GM23338 (cell line): ENCODE data around the gene ZNF805. TPM values are rescaled to one million over a fixed set of nuclear protein-coding genes. Genes with fewer than 3 reads are reported as not detected.

Source experiments
- ATAC-seq: fragments of 200-7000 bp; cut with Tn5 transposase; 3 replicates; pipeline ENCODE4 v1.9.1; 2020
- DNase-seq: peaks from one replicate; pipeline ENCODE4 v3.0.0-alpha.2; 2015; ENCODE audit warnings: low spot score
- H2AFZ ChIP-seq: fragments of 200-600 bp; sonication (generic); 2 replicates; pipeline ENCODE4 v1.8.0; 2016; ENCODE audit warnings: antibody characterized with exemption, mild to moderate bottlenecking, moderate library complexity
- H3F3A ChIP-seq: fragments of 200-600 bp; sonication (generic); replicated peaks from 2 replicates; pipeline ENCODE4 v1.8.0; 2017; ENCODE audit warnings: antibody characterized with exemption, mixed run types, low read depth
- H3K27ac ChIP-seq: fragments of 200-600 bp; sonication (generic); 2 replicates; pipeline ENCODE4 v1.6.1; 2016; ENCODE audit warnings: low read depth
- H3K27me3 ChIP-seq: fragments of 200-600 bp; sonication (generic); 2 replicates; pipeline ENCODE4 v1.8.0; 2016; ENCODE audit warnings: mild to moderate bottlenecking, mixed run types, moderate library complexity; ENCODE audit not compliant: insufficient read depth
- H3K36me3 ChIP-seq: fragments of 200-600 bp; sonication (generic); 2 replicates; pipeline ENCODE4 v1.8.0; 2016; ENCODE audit warnings: mild to moderate bottlenecking; ENCODE audit not compliant: insufficient read depth
- H3K4me1 ChIP-seq: fragments of 200-600 bp; sonication (generic); 2 replicates; pipeline ENCODE4 v1.8.0; 2016; ENCODE audit warnings: mild to moderate bottlenecking, moderate library complexity; ENCODE audit not compliant: insufficient read depth
- H3K4me2 ChIP-seq: fragments of 200-600 bp; sonication (generic); 2 replicates; pipeline ENCODE4 v1.7.1; 2017; ENCODE audit warnings: mixed run types
- H3K4me3 ChIP-seq: fragments of 200-600 bp; sonication (generic); 2 replicates; pipeline ENCODE4 v1.6.1; 2016; ENCODE audit warnings: mixed run types
- H3K79me2 ChIP-seq: fragments of 200-600 bp; sonication (generic); replicated peaks from 2 replicates; pipeline ENCODE4 v1.8.0; 2017; ENCODE audit warnings: mild to moderate bottlenecking; ENCODE audit not compliant: insufficient read depth
- H3K9me2 ChIP-seq: fragments of 200-600 bp; sonication (generic); 2 replicates; pipeline ENCODE4 v1.8.0; 2017; ENCODE audit not compliant: insufficient read depth
- H4K20me1 ChIP-seq: fragments of 200-600 bp; sonication (generic); replicated peaks from 2 replicates; pipeline ENCODE4 v1.8.0; 2017; ENCODE audit warnings: mild to moderate bottlenecking; ENCODE audit not compliant: insufficient read depth
- H3K27ac Mint-ChIP-seq: 2 replicates; pipeline ENCODE4 v1.8.0; 2020; ENCODE audit warnings: inconsistent platforms, mild to moderate bottlenecking, moderate library complexity, mixed read lengths
- H3K27me3 Mint-ChIP-seq: 3 replicates; pipeline ENCODE4 v1.8.0; 2022; ENCODE audit warnings: low read depth, mild to moderate bottlenecking, moderate library complexity, mixed read lengths, inconsistent platforms; ENCODE audit not compliant: insufficient read depth, poor library complexity
- H3K36me3 Mint-ChIP-seq: 3 replicates; pipeline ENCODE4 v1.8.0; 2021; ENCODE audit warnings: low read depth, mild to moderate bottlenecking, inconsistent platforms, moderate library complexity, mixed read lengths
- H3K4me1 Mint-ChIP-seq: 3 replicates; pipeline ENCODE4 v1.8.0; 2020; ENCODE audit warnings: mild to moderate bottlenecking, inconsistent platforms, mixed read lengths
- H3K4me3 Mint-ChIP-seq: 3 replicates; pipeline ENCODE4 v1.8.0; 2021; ENCODE audit warnings: moderate library complexity, mild to moderate bottlenecking, inconsistent platforms, mixed read lengths
- H3K9me3 Mint-ChIP-seq: 3 replicates; pipeline ENCODE4 v1.8.0; 2020; ENCODE audit warnings: moderate library complexity, mild to moderate bottlenecking, inconsistent platforms, mixed read lengths
- EZH2 ChIP-seq: fragments of 200-600 bp; sonication (generic); IDR thresholded peaks from one replicate; pipeline ENCODE4 v1.8.0; 2017; ENCODE audit warnings: antibody characterized with exemption, mild to moderate bottlenecking, low read depth; ENCODE audit not compliant: unreplicated experiment
- JUNB ChIP-seq: IDR thresholded peaks from one replicate; pipeline ENCODE4 v1.6.1; 2016; ENCODE audit warnings: antibody characterized with exemption; ENCODE audit not compliant: unreplicated experiment
- POLR2AphosphoS5 ChIP-seq: IDR thresholded peaks from 2 replicates; pipeline ENCODE4 v1.6.1; 2016; ENCODE audit warnings: antibody characterized with exemption, low read depth
- STAT1 ChIP-seq: IDR thresholded peaks from one replicate; pipeline ENCODE4 v1.6.1; 2016; ENCODE audit warnings: antibody characterized with exemption; ENCODE audit not compliant: unreplicated experiment
- polyA plus RNA-seq: library from polyadenylated mRNA; unstranded; fragments of >200 nt; fragmentation: Nextera tagmentation; extraction: Ambion mirVana; gene quantifications from 2 replicates; pipeline ENCODE4 v1.2.1, GENCODE V29; 2016
- total RNA-seq: library from RNA; depleted of rRNA; stranded (reverse); fragments of >200 nt; shearing (Covaris generic); gene quantifications from 2 replicates; pipeline ENCODE4 v1.2.3, GENCODE V29; 2014
- TF ChIP-seq, protein P1 (sequence below), 2 experiments: fragments of 200-600 bp in 1 of 2; sonication (generic) in 1 of 2; conservative IDR thresholded peaks; 2 replicates each; pipeline versions ENCODE4 v1.5.1 to v1.6.1; 2016 to 2017; ENCODE audit warnings: antibody characterized with exemption in 2 of 2, low read depth in 2 of 2, mild to moderate bottlenecking in 2 of 2, moderate library complexity in 1 of 2
- TF ChIP-seq, protein P2 (sequence below): IDR thresholded peaks from one replicate; pipeline ENCODE4 v1.6.1; 2018; ENCODE audit warnings: antibody characterized with exemption; ENCODE audit not compliant: unreplicated experiment
- TF ChIP-seq, protein P3 (sequence below): IDR thresholded peaks from 2 replicates; pipeline ENCODE4 v1.6.1; 2016; ENCODE audit warnings: antibody characterized with exemption
- TF ChIP-seq, protein P4 (sequence below): fragments of 250-450 bp; sonication (Bioruptor Pico); IDR thresholded peaks from 2 replicates; pipeline ENCODE4 v1.5.0; 2020; ENCODE audit warnings: mild to moderate bottlenecking, moderate library complexity

ZNF805 gene
- total and polyA plus RNA-seq, 2 experiments from 2014 or later = 1.7 to 19.0 TPM

DNA sequence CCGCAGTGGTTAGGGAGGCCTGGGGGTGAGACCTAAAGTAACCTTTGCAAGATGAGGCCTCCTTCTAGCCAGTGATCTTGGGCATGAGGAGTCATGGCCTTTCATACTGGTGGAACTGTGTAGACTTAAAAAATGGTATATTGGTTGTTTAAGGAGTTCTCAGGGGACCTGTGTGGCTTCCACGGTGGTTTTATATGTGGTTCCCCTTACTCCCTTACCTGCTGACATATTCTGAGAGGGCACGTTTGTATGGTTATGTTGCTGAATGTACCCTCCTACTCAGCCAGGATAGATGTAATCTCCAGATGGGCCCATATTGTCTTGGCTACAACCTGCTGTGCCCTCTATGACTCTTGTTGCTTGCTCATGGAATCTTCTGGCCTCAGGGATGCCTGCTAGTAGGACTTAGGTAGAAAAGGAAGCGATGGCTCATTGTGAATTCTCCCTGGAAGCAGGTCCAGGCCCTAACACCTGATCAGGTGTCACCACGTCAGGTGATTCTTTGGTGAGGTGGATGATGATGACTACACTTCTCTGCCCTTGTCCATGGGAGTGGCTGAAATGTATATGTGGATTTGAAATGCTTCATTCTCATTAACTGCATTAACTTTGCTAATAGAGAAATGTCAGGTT lies 41.7 kb downstream of the ZNF805 start:
- ATAC-seq (no peak), DNase-seq (no peak)
- peak overlapping the region; percentile 68 for H3K4me3 ChIP-seq
- H3K79me2 ChIP-seq = peaks cover 67% of the 10 kb centered on the region
- Mint-ChIP-seq H3K4me3 (no peak overlapping the region; the same call in 2 of the 3 replicates), H3K27me3 (peaks cover 9% of the 10 kb centered on the region), H3K36me3 (peaks cover 57% of the 10 kb centered on the region), H3K27ac (no peak overlapping the region), H3K9me3 (no peaks in the 10 kb centered on the region; the same call in 2 of the 3 replicates), H3K4me1 (peaks cover 11% of the 10 kb centered on the region)
- no peak for TF ChIP-seq EZH2
- no peak overlapping the region for H3K27ac ChIP-seq
- no peaks in the 10 kb centered on the region for H3K9me2 ChIP-seq
- H3K36me3 ChIP-seq = peaks cover 24% of the 10 kb centered on the region
- H2AFZ ChIP-seq = no peak overlapping the region
- H3F3A ChIP-seq = no peaks in the 10 kb centered on the region
- H4K20me1 ChIP-seq = peaks cover 38% of the 10 kb centered on the region
- no peaks in the 10 kb centered on the region for H3K27me3 ChIP-seq
- H3K4me2 ChIP-seq = peak overlapping the region; percentile 100
- peaks cover 13% of the 10 kb centered on the region for H3K4me1 ChIP-seq

DNA sequence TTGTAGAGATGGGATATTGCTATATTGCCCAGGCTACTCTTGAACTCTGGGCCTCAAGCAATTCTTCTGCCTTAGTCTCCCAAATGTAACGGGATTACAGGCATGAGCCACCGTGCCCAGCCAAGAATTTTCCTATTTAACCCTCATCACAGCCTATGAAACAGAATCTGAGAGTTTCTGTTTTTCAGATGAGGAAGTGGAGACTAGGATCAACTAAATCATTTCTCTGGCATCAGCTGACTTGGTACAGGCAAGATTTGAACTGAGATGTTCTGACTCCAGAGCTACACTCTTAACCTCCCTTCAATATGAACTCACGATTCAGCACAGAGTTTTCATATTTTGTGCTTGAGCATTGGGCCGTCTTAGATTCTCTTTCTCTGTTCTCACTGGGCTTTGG lies 47.9 kb downstream of the ZNF805 start:
- Histone ChIP-seq H3K4me2 (no peak overlapping the region), H3F3A (no peaks in the 10 kb centered on the region; the same call in 1 of the 2 replicates), H3K36me3 (peaks cover 77% of the 10 kb centered on the region), H3K9me2 (no peaks in the 10 kb centered on the region), H2AFZ (no peak overlapping the region), H3K27me3 (no peaks in the 10 kb centered on the region), H4K20me1 (peaks cover 52% of the 10 kb centered on the region), H3K4me1 (no peaks in the 10 kb centered on the region), H3K27ac (no peak overlapping the region), H3K79me2 (peaks cover 94% of the 10 kb centered on the region), H3K4me3 (no peak overlapping the region)
- ATAC-seq (no peak), DNase-seq (no peak)
- no peaks in the 10 kb centered on the region for H3K4me1 Mint-ChIP-seq
- no peak overlapping the region for H3K27ac Mint-ChIP-seq
- no peak overlapping the region for H3K4me3 Mint-ChIP-seq
- H3K9me3 Mint-ChIP-seq = no peaks in the 10 kb centered on the region
- peaks cover 88% of the 10 kb centered on the region for H3K36me3 Mint-ChIP-seq
- no peaks in the 10 kb centered on the region for H3K27me3 Mint-ChIP-seq
- TF ChIP-seq STAT1 (no peak), POLR2AphosphoS5 (no peak), EZH2 (no peak), JUNB (no peak)
- TF ChIP-seq, protein P1, sequence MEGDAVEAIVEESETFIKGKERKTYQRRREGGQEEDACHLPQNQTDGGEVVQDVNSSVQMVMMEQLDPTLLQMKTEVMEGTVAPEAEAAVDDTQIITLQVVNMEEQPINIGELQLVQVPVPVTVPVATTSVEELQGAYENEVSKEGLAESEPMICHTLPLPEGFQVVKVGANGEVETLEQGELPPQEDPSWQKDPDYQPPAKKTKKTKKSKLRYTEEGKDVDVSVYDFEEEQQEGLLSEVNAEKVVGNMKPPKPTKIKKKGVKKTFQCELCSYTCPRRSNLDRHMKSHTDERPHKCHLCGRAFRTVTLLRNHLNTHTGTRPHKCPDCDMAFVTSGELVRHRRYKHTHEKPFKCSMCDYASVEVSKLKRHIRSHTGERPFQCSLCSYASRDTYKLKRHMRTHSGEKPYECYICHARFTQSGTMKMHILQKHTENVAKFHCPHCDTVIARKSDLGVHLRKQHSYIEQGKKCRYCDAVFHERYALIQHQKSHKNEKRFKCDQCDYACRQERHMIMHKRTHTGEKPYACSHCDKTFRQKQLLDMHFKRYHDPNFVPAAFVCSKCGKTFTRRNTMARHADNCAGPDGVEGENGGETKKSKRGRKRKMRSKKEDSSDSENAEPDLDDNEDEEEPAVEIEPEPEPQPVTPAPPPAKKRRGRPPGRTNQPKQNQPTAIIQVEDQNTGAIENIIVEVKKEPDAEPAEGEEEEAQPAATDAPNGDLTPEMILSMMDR (conservative IDR thresholded peaks at IDR 0.05; ENCODE audit: low read depth in 2 of 2) = no peak
- TF ChIP-seq, protein P2, sequence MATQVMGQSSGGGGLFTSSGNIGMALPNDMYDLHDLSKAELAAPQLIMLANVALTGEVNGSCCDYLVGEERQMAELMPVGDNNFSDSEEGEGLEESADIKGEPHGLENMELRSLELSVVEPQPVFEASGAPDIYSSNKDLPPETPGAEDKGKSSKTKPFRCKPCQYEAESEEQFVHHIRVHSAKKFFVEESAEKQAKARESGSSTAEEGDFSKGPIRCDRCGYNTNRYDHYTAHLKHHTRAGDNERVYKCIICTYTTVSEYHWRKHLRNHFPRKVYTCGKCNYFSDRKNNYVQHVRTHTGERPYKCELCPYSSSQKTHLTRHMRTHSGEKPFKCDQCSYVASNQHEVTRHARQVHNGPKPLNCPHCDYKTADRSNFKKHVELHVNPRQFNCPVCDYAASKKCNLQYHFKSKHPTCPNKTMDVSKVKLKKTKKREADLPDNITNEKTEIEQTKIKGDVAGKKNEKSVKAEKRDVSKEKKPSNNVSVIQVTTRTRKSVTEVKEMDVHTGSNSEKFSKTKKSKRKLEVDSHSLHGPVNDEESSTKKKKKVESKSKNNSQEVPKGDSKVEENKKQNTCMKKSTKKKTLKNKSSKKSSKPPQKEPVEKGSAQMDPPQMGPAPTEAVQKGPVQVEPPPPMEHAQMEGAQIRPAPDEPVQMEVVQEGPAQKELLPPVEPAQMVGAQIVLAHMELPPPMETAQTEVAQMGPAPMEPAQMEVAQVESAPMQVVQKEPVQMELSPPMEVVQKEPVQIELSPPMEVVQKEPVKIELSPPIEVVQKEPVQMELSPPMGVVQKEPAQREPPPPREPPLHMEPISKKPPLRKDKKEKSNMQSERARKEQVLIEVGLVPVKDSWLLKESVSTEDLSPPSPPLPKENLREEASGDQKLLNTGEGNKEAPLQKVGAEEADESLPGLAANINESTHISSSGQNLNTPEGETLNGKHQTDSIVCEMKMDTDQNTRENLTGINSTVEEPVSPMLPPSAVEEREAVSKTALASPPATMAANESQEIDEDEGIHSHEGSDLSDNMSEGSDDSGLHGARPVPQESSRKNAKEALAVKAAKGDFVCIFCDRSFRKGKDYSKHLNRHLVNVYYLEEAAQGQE = no peak
- TF ChIP-seq, protein P3, sequence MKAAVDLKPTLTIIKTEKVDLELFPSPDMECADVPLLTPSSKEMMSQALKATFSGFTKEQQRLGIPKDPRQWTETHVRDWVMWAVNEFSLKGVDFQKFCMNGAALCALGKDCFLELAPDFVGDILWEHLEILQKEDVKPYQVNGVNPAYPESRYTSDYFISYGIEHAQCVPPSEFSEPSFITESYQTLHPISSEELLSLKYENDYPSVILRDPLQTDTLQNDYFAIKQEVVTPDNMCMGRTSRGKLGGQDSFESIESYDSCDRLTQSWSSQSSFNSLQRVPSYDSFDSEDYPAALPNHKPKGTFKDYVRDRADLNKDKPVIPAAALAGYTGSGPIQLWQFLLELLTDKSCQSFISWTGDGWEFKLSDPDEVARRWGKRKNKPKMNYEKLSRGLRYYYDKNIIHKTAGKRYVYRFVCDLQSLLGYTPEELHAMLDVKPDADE = no peak
- TF ChIP-seq, protein P4, sequence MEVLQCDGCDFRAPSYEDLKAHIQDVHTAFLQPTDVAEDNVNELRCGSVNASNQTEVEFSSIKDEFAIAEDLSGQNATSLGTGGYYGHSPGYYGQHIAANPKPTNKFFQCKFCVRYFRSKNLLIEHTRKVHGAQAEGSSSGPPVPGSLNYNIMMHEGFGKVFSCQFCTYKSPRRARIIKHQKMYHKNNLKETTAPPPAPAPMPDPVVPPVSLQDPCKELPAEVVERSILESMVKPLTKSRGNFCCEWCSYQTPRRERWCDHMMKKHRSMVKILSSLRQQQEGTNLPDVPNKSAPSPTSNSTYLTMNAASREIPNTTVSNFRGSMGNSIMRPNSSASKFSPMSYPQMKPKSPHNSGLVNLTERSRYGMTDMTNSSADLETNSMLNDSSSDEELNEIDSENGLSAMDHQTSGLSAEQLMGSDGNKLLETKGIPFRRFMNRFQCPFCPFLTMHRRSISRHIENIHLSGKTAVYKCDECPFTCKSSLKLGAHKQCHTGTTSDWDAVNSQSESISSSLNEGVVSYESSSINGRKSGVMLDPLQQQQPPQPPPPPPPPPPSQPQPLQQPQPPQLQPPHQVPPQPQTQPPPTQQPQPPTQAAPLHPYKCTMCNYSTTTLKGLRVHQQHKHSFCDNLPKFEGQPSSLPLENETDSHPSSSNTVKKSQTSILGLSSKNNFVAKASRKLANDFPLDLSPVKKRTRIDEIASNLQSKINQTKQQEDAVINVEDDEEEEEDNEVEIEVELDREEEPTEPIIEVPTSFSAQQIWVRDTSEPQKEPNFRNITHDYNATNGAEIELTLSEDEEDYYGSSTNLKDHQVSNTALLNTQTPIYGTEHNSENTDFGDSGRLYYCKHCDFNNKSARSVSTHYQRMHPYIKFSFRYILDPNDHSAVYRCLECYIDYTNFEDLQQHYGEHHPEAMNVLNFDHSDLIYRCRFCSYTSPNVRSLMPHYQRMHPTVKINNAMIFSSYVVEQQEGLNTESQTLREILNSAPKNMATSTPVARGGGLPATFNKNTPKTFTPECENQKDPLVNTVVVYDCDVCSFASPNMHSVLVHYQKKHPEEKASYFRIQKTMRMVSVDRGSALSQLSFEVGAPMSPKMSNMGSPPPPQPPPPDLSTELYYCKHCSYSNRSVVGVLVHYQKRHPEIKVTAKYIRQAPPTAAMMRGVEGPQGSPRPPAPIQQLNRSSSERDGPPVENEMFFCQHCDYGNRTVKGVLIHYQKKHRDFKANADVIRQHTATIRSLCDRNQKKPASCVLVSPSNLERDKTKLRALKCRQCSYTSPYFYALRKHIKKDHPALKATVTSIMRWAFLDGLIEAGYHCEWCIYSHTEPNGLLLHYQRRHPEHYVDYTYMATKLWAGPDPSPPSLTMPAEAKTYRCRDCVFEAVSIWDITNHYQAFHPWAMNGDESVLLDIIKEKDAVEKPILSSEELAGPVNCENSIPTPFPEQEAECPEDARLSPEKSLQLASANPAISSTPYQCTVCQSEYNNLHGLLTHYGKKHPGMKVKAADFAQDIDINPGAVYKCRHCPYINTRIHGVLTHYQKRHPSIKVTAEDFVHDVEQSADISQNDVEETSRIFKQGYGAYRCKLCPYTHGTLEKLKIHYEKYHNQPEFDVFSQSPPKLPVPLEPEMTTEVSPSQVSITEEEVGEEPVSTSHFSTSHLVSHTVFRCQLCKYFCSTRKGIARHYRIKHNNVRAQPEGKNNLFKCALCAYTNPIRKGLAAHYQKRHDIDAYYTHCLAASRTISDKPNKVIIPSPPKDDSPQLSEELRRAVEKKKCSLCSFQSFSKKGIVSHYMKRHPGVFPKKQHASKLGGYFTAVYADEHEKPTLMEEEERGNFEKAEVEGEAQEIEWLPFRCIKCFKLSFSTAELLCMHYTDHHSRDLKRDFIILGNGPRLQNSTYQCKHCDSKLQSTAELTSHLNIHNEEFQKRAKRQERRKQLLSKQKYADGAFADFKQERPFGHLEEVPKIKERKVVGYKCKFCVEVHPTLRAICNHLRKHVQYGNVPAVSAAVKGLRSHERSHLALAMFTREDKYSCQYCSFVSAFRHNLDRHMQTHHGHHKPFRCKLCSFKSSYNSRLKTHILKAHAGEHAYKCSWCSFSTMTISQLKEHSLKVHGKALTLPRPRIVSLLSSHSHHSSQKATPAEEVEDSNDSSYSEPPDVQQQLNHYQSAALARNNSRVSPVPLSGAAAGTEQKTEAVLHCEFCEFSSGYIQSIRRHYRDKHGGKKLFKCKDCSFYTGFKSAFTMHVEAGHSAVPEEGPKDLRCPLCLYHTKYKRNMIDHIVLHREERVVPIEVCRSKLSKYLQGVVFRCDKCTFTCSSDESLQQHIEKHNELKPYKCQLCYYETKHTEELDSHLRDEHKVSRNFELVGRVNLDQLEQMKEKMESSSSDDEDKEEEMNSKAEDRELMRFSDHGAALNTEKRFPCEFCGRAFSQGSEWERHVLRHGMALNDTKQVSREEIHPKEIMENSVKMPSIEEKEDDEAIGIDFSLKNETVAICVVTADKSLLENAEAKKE (CRISPR knock-in tag) = no peak
